H9 (cell line): ENCODE measurements around the gene OVOL1. TPM values are rescaled to one million over a fixed set of nuclear protein-coding genes. Genes with fewer than 3 reads are reported as not detected.

ENCODE experiments used
- DNase-seq: peaks from one replicate; pipeline ENCODE4 v3.0.0-alpha.2; 2017
- H2AFZ ChIP-seq: one replicate; pipeline ENCODE4 v1.6.1; 2013; ENCODE audit warnings: mild to moderate bottlenecking, low read length, control low read depth, moderate library complexity
- H2AK5ac ChIP-seq: 2 replicates; pipeline ENCODE4 v1.6.1; 2013; ENCODE audit warnings: low read length, control low read depth, mixed read lengths; ENCODE audit not compliant: insufficient read length
- H2BK120ac ChIP-seq: one replicate; pipeline ENCODE4 v1.6.1; 2013; ENCODE audit warnings: low read depth, mild to moderate bottlenecking, low read length, control low read depth, inconsistent platforms; ENCODE audit not compliant: poor library complexity, severe bottlenecking
- H2BK12ac ChIP-seq: 2 replicates; pipeline ENCODE4 v1.6.1; 2013; ENCODE audit warnings: low read length, control low read depth, mixed read lengths, low read depth; ENCODE audit not compliant: insufficient read length
- H2BK15ac ChIP-seq: 2 replicates; pipeline ENCODE4 v1.6.1; 2013; ENCODE audit warnings: low read depth, low read length, control low read depth
- H2BK20ac ChIP-seq: one replicate; pipeline ENCODE4 v1.6.1; 2013; ENCODE audit warnings: low read depth, mild to moderate bottlenecking, low read length, control low read depth, inconsistent platforms; ENCODE audit not compliant: poor library complexity, severe bottlenecking
- H2BK5ac ChIP-seq: 2 replicates; pipeline ENCODE4 v1.6.1; 2013; ENCODE audit warnings: low read length, control low read depth, mixed read lengths; ENCODE audit not compliant: insufficient read length
- H3K14ac ChIP-seq: 2 replicates; pipeline ENCODE4 v1.6.1; 2013; ENCODE audit warnings: low read length, control low read depth; ENCODE audit not compliant: insufficient read depth
- H3K18ac ChIP-seq: 2 replicates; pipeline ENCODE4 v1.6.1; 2013; ENCODE audit warnings: low read depth, mild to moderate bottlenecking, mixed read lengths, low read length, control low read depth; ENCODE audit not compliant: insufficient read length
- H3K23ac ChIP-seq: 2 replicates; pipeline ENCODE4 v1.6.1; 2013; ENCODE audit warnings: low read length, control low read depth, mixed read lengths, low read depth; ENCODE audit not compliant: insufficient read length
- H3K23me2 ChIP-seq: 2 replicates; pipeline ENCODE4 v1.6.1; 2013; ENCODE audit warnings: low read depth, mild to moderate bottlenecking, mixed read lengths, low read length, control low read depth; ENCODE audit not compliant: insufficient read length, poor library complexity, severe bottlenecking
- H3K27ac ChIP-seq: 2 replicates; pipeline ENCODE4 v1.5.1; 2013; ENCODE audit warnings: low read length, control low read depth, mixed read lengths, low read depth; ENCODE audit not compliant: insufficient read length
- H3K27me3 ChIP-seq: 2 replicates; pipeline ENCODE4 v1.6.1; 2013; ENCODE audit warnings: low read length, control low read depth, inconsistent platforms; ENCODE audit not compliant: insufficient read depth
- H3K4ac ChIP-seq: 2 replicates; pipeline ENCODE4 v1.6.1; 2013; ENCODE audit warnings: low read depth, mild to moderate bottlenecking, control low read depth, inconsistent platforms, low read length, moderate library complexity
- H3K4me1 ChIP-seq: 2 replicates; pipeline ENCODE4 v1.6.1; 2013; ENCODE audit warnings: low read length, control low read depth, inconsistent platforms; ENCODE audit not compliant: insufficient read depth
- H3K4me2 ChIP-seq: 2 replicates; pipeline ENCODE4 v1.6.1; 2013; ENCODE audit warnings: low read length, control low read depth, mixed read lengths; ENCODE audit not compliant: insufficient read length, insufficient read depth
- H3K56ac ChIP-seq: 2 replicates; pipeline ENCODE4 v1.6.1; 2013; ENCODE audit warnings: low read depth, mild to moderate bottlenecking, mixed read lengths, low read length, control low read depth; ENCODE audit not compliant: insufficient read length
- H3K79me1 ChIP-seq: 2 replicates; pipeline ENCODE4 v1.6.1; 2013; ENCODE audit warnings: low read depth, mild to moderate bottlenecking, moderate library complexity, low read length, control low read depth, inconsistent platforms; ENCODE audit not compliant: insufficient read depth, poor library complexity, severe bottlenecking
- H3K79me2 ChIP-seq: 2 replicates; pipeline ENCODE4 v1.6.1; 2013; ENCODE audit warnings: low read length, control low read depth, inconsistent platforms; ENCODE audit not compliant: insufficient read depth
- H3K9ac ChIP-seq: 2 replicates; pipeline ENCODE4 v1.6.1; 2013; ENCODE audit warnings: low read length, control low read depth, mixed read lengths; ENCODE audit not compliant: insufficient read length; ENCODE audit errors: extremely low read depth
- H3K9me3 ChIP-seq: one replicate; pipeline ENCODE4 v1.6.1; 2013; ENCODE audit warnings: low read depth, low read length, inconsistent platforms; ENCODE audit not compliant: control insufficient read depth
- H3T11ph ChIP-seq: one replicate; pipeline ENCODE4 v1.6.1; 2013; ENCODE audit warnings: mild to moderate bottlenecking, low read length, control low read depth, inconsistent platforms
- H4K20me1 ChIP-seq: one replicate; pipeline ENCODE4 v1.6.1; 2013; ENCODE audit not compliant: control insufficient read depth, insufficient read length, insufficient read depth
- H4K5ac ChIP-seq: 2 replicates; pipeline ENCODE4 v1.6.1; 2013; ENCODE audit warnings: low read depth, mild to moderate bottlenecking, mixed read lengths, low read length, control low read depth; ENCODE audit not compliant: insufficient read length
- H4K8ac ChIP-seq: replicated peaks from 2 replicates; pipeline ENCODE4 v1.6.1; 2013; ENCODE audit warnings: low read length, control low read depth, mixed read lengths, low read depth; ENCODE audit not compliant: insufficient read length
- H4K91ac ChIP-seq: 2 replicates; pipeline ENCODE4 v1.6.1; 2013; ENCODE audit warnings: low read depth, mild to moderate bottlenecking, moderate library complexity, mixed read lengths, low read length, control low read depth; ENCODE audit not compliant: insufficient read length
- H3K27ac Mint-ChIP-seq, 3 experiments: 2 replicates in 2 of 3; 3 replicates in 1 of 3; pipeline ENCODE4 v1.8.0; 2020 to 2021; ENCODE audit warnings: mixed read lengths in 3 of 3, mild to moderate bottlenecking in 1 of 3, moderate library complexity in 1 of 3
- H3K27me3 Mint-ChIP-seq: 2 replicates; pipeline ENCODE4 v1.8.0; 2021; ENCODE audit warnings: low read depth, mild to moderate bottlenecking, moderate library complexity, mixed read lengths
- H3K36me3 Mint-ChIP-seq, 3 experiments: 2 replicates in 2 of 3; 3 replicates in 1 of 3; pipeline ENCODE4 v1.8.0; 2020 to 2021; ENCODE audit warnings: low read depth in 3 of 3, mixed read lengths in 3 of 3; ENCODE audit not compliant: insufficient read depth in 1 of 3
- H3K4me1 Mint-ChIP-seq, 2 experiments: 2 replicates each; pipeline ENCODE4 v1.8.0; 2020; ENCODE audit warnings: mixed read lengths in 2 of 2
- H3K4me3 Mint-ChIP-seq, 2 experiments: 2 replicates in 1 of 2; 3 replicates in 1 of 2; pipeline ENCODE4 v1.8.0; 2020 to 2021; ENCODE audit warnings: mild to moderate bottlenecking in 2 of 2, mixed read lengths in 2 of 2, moderate library complexity in 1 of 2
- H3K9me3 Mint-ChIP-seq, 2 experiments: 2 replicates in 1 of 2; 3 replicates in 1 of 2; pipeline ENCODE4 v1.8.0; 2020; ENCODE audit warnings: mild to moderate bottlenecking in 2 of 2, mixed read lengths in 2 of 2, moderate library complexity in 1 of 2
- CTCF ChIP-seq: fragments of 200-600 bp; sonication (generic); conservative IDR thresholded peaks from 3 replicates; pipeline ENCODE4 v1.8.0; 2021; ENCODE audit warnings: antibody characterized with exemption, mild to moderate bottlenecking
- WGBS: extraction: QIAGEN DNeasy Blood & Tissue Kit; methylation state at CpG from one replicate; pipeline ENCODE4 v1.1.7; 2013; ENCODE audit warnings: missing lambda C conversion rate, low lambda C conversion rate, mixed read lengths; ENCODE audit not compliant: insufficient read length; ENCODE audit errors: extremely low coverage; 5-methylcytosine and 5-hydroxymethylcytosine counted together
- total RNA-seq: library from RNA; stranded (reverse); gene quantifications from 2 replicates; pipeline ENCODE4 v1.2.1, GENCODE V29; 2021

Gene OVOL1
- total RNA-seq, 1 experiment from 2014 or later, result 5.1 TPM

GRCh38 chr11:65791719-65792213 lies 4.9 kb downstream of the OVOL1 start:
- no peak overlapping the region for H2BK20ac ChIP-seq
- H3K18ac ChIP-seq, result no peak overlapping the region
- no peak overlapping the region for H3K27ac ChIP-seq
- DNase-seq, result no peak
- peaks cover 0 to 6% (median 2%) of the 10 kb centered on the region in 3 experiments; a peak in 2 of 7 replicates for H3K36me3 Mint-ChIP-seq
- H3K4me3 Mint-ChIP-seq, result no peak overlapping the region
- no CpG with 5 or more reads among the region's 13 CpGs for WGBS
- H2AK5ac ChIP-seq, result no peak overlapping the region
- no peak overlapping the region for H4K5ac ChIP-seq
- no peak overlapping the region for H4K91ac ChIP-seq
- H3K4me1 Mint-ChIP-seq, result peaks cover 35 to 42% of the 10 kb centered on the region in 2 experiments
- H2BK15ac ChIP-seq, result no peak overlapping the region
- H4K8ac ChIP-seq, result no peak overlapping the region
- H3K4ac ChIP-seq, result no peak overlapping the region
- H3K4me2 ChIP-seq, result no peak overlapping the region
- TF ChIP-seq CTCF, result no peak
- H3K9me3 ChIP-seq, result no peaks in the 10 kb centered on the region
- H3T11ph ChIP-seq, result no peak overlapping the region
- peaks cover 9% of the 10 kb centered on the region for H3K23me2 ChIP-seq
- H3K79me1 ChIP-seq, result no peaks in the 10 kb centered on the region
- H3K9me3 Mint-ChIP-seq, result no peaks in the 10 kb centered on the region; a peak in 1 of 5 replicates
- peaks cover 28% of the 10 kb centered on the region for H3K27me3 Mint-ChIP-seq
- no peak overlapping the region for H3K9ac ChIP-seq
- H2AFZ ChIP-seq, result no peak overlapping the region
- H3K4me1 ChIP-seq, result peaks cover 3% of the 10 kb centered on the region; the same call in 1 of the 2 replicates
- H4K20me1 ChIP-seq, result no peaks in the 10 kb centered on the region
- no peak overlapping the region; the same call in 1 of the 2 replicates for H3K14ac ChIP-seq
- no peak overlapping the region for H2BK5ac ChIP-seq
- no peak overlapping the region for H2BK120ac ChIP-seq
- no peak overlapping the region for H3K27ac Mint-ChIP-seq
- H3K23ac ChIP-seq, result no peak overlapping the region
- H3K79me2 ChIP-seq, result no peaks in the 10 kb centered on the region
- no peak overlapping the region for H2BK12ac ChIP-seq
- peaks cover 3% of the 10 kb centered on the region; the same call in 1 of the 2 replicates for H3K27me3 ChIP-seq
- H3K56ac ChIP-seq, result no peak overlapping the region
